Skeletal muscle cell (primary cell): ENCODE results near the gene BCAP31.
"Not testable (repeated sequence)": the region's sequence is repeated elsewhere in the genome, so short reads cannot be mapped to it uniquely, and the experiment has no call there.

Experiments
- DNase-seq: peaks from one replicate; pipeline ENCODE4 v3.0.0-alpha.2; 2010; ENCODE audit warnings: low read depth
- H3K4me3 ChIP-seq: 2 replicates; pipeline ENCODE4 v1.5.1; 2011; ENCODE audit warnings: low read depth, mild to moderate bottlenecking, control low read depth, low read length, moderate library complexity

BCAP31 gene

GRCh38 chrX:153738056-153738605, 13.9 kb upstream of the BCAP31 start:
- H3K4me3 ChIP-seq, result no peak overlapping the region
- no peak for DNase-seq

- DNase-seq, result no peak
- no peak overlapping the region for H3K4me3 ChIP-seq
These were observed 12.8 kb upstream of the BCAP31 start for GRCh38 chrX:153736871-153737441.

GRCh38 chrX:153736071-153736820, 12.1 kb upstream of the BCAP31 start:
- no peak for DNase-seq
- H3K4me3 ChIP-seq, result no peak overlapping the region

GRCh38 chrX:153735274-153735673, 11.1 kb upstream of the BCAP31 start:
- no peak for DNase-seq

GRCh38 chrX:153734871-153735270, 10.7 kb upstream of the BCAP31 start:
- H3K4me3 ChIP-seq, result no peak overlapping the region
- DNase-seq, result no peak

More at GRCh38 chrX:153735274-153735673, 11.1 kb upstream of the BCAP31 start:
- no peak overlapping the region for H3K4me3 ChIP-seq

- DNase-seq, result no peak
- H3K4me3 ChIP-seq, result no peak overlapping the region
These were observed 9.6 kb upstream of the BCAP31 start for GRCh38 chrX:153733651-153734240.

GRCh38 chrX:153732401-153732800, 8.2 kb upstream of the BCAP31 start:
- no peak for DNase-seq
- H3K4me3 ChIP-seq, result no peak overlapping the region

GRCh38 chrX:153731845-153732215, 7.6 kb upstream of the BCAP31 start:
- DNase-seq, result no peak
- no peak overlapping the region for H3K4me3 ChIP-seq

GRCh38 chrX:153731117-153731844, 7.1 kb upstream of the BCAP31 start:
- DNase-seq, result no peak
- H3K4me3 ChIP-seq, result no peak overlapping the region

- H3K4me3 ChIP-seq, DNase-seq: not testable (repeated sequence)
These were observed 5.9 kb upstream of the BCAP31 start for GRCh38 chrX:153730115-153730514.

- no peak overlapping the region for H3K4me3 ChIP-seq
- DNase-seq, result no peak
These were observed 4.9 kb upstream of the BCAP31 start for GRCh38 chrX:153728951-153729631.

GRCh38 chrX:153728095-153728494, 3.9 kb upstream of the BCAP31 start:
- DNase-seq, result no peak
- no peak overlapping the region for H3K4me3 ChIP-seq

- no peak for DNase-seq
These were observed 3.1 kb upstream of the BCAP31 start for GRCh38 chrX:153727123-153727931.

GRCh38 chrX:153726286-153727122, 2.3 kb upstream of the BCAP31 start:
- peak overlapping the region; percentile 22 for H3K4me3 ChIP-seq

More at GRCh38 chrX:153727123-153727931, 3.1 kb upstream of the BCAP31 start:
- H3K4me3 ChIP-seq, result peak overlapping the region; percentile 22

GRCh38 chrX:153725832-153726285, 1.7 kb upstream of the BCAP31 start:
- no peak for DNase-seq
- H3K4me3 ChIP-seq, result peak overlapping the region; percentile 3

More at GRCh38 chrX:153726286-153727122, 2.3 kb upstream of the BCAP31 start:
- no peak for DNase-seq

- DNase-seq, result no peak
- H3K4me3 ChIP-seq, result peak overlapping the region; percentile 43
These were observed 1.0 kb upstream of the BCAP31 start for GRCh38 chrX:153725039-153725831.
